ENCODE results near the gene ADAMTS4. TPM values are rescaled to one million over a fixed set of nuclear protein-coding genes. Genes with fewer than 3 reads are reported as not detected.

The ADAMTS4 gene
- total RNA-seq, 4 donors from 2014 or later: 16.8 to 79.3 (median 33.9) TPM

DNA sequence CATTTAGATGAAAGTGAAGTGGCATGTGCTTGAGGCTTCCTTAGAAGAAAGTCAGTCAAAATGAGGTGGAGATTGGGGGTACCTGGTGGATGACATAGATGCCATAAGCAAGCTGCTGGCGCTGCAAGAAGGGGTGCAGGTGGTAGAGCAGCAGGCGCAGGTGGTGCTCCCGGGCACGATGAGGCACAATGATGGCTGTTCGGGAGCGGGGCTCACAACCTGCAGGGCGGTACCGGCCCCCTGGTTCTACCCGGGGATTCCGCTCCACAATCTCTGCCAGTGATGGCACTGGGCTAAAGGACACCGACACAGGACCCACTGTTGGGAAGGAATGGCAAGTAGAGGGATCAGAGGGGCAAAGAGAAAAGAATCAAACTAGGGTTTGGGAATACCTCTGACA is 23.9 kb downstream of the ADAMTS4 start:
- TF ChIP-seq, protein P1, sequence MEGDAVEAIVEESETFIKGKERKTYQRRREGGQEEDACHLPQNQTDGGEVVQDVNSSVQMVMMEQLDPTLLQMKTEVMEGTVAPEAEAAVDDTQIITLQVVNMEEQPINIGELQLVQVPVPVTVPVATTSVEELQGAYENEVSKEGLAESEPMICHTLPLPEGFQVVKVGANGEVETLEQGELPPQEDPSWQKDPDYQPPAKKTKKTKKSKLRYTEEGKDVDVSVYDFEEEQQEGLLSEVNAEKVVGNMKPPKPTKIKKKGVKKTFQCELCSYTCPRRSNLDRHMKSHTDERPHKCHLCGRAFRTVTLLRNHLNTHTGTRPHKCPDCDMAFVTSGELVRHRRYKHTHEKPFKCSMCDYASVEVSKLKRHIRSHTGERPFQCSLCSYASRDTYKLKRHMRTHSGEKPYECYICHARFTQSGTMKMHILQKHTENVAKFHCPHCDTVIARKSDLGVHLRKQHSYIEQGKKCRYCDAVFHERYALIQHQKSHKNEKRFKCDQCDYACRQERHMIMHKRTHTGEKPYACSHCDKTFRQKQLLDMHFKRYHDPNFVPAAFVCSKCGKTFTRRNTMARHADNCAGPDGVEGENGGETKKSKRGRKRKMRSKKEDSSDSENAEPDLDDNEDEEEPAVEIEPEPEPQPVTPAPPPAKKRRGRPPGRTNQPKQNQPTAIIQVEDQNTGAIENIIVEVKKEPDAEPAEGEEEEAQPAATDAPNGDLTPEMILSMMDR (IDR thresholded peaks at IDR 0.05; ENCODE audit: low read depth): no peak

DNA sequence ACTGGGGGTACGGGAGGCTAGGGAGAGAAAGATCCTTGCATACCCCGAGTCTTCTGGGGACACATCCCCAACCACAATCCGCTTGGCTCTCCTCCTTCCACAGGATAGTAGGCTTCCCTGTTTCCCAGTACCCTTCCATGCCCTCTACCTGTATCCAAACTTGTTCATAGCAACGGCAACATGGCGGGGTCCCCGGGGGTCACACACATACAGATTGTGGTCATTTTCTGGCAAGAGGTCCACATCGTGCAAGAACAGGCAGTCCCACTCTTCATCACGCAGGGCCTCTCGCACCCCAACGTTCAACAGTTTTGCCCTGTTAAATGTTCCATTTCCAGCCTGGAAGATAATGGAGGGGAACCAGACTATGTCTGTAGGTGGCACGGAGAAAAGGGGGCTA is 25.1 kb downstream of the ADAMTS4 start:
- TF ChIP-seq, protein P1 (IDR thresholded peaks at IDR 0.05; ENCODE audit: low read depth): no peak

DNA sequence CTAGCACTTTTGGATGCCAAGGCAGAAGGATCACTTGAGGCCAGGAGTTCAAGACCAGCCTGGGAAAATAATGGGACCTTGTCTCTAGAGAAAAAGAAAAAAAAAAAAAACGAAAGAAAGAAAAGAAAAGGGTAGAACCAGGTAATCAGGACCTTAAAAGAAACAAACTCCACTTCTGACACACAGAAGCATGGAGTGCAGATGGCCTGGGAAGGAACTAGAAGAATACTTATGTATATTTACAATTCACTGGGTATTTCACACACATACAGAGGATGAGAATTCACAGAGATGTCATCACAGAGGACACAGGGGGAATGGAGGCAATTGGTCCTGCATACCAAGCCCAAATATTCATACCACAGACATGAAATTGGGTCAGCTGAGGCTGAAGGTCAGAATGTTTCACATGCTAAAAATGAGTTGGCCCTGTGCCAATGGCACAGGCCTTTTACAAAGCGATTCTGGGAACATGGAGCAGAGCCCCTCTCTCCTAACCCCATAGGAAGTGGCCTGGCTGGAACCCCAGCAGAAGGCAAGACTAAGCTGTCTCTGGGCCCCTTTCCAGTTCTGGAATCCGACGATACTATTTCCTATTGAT is 26.0 kb downstream of the ADAMTS4 start:
- TF ChIP-seq, protein P1 (IDR thresholded peaks at IDR 0.05; ENCODE audit: low read depth): no peak

DNA sequence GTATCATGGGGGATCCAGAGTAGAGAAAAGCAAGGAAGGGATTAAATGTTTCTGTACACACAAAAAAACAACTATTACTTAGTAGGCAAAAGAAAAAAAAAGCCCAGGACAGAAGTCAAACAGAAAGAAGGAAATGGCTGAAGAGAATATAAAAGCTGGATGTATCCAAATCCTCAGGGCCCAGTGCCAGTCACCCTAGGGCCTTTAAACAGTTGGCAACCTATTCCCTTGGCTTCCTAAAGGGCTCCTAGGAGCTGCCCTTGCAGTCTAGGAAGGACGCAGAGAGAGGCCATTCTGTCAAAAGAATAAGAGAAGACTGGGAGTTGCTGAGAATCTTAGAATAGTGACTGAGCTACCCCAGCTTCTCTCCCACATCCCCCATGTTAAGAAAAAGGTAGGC is 26.5 kb downstream of the ADAMTS4 start:
- TF ChIP-seq, protein P1 (IDR thresholded peaks at IDR 0.05; ENCODE audit: low read depth): no peak

DNA sequence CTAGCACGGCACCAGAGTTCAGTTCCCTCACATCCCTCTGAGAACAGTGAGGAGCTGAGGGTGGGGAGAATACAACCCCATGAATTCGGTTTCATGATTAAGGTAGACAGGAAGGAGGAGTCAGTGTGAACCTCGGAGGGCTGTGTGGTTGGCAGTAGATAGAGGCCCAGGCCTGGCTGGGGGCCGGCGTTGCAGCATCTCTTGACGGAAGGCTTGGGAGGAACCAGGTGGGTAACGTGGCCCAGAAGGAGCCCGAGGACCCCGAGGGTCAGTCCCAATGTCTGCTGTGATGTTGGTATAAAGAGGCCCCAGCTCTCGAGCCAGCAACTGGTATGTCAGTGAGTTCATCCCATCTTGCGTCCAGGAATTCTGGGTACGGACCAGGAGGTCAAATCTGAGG is 27.2 kb downstream of the ADAMTS4 start:
- TF ChIP-seq, protein P1 (IDR thresholded peaks at IDR 0.05; ENCODE audit: low read depth): no peak

DNA sequence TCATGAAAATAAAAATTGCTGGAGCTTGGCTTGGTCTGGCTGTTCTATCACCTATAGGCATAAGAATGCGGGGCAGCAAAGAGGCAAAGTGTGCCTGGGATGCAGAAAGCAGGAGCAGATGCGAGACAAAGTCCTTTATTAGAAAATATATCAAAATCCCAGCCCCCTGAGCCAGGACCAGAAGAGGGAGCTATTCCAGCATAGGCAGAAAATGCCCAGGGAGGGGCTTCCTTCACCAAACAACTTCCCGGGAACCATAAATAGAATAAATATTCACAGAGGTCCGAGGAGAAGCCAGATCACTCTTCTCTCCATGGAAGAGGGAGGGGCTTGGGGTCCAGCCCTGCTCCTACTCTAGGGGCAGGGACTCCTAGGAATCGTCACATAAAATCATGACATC is 27.7 kb downstream of the ADAMTS4 start:
- TF ChIP-seq, protein P1 (IDR thresholded peaks at IDR 0.05; ENCODE audit: low read depth): no peak

DNA sequence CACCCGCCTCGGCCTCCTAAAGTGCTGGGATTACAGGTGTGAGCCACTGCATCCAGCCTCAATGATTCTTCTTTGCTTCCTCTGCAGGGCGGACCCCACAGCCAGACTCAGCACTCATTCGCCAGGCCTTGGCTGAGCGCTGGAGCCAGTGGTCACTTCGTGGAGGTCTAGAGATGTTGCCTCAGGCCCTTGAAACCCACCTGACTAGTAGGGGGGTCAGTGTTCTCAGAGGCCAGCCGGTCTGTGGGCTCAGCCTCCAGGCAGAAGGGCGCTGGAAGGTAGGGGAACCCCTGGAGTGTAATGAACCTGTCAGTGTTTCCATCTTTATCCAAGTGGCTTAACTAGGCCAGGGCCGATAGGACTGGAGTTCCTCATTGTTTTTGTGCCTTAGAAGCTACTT is 29.9 kb downstream of the ADAMTS4 start:
- TF ChIP-seq, protein P1 (IDR thresholded peaks at IDR 0.05; ENCODE audit: low read depth): no peak
